ENCODE results near the gene SYNGR1.

SYNGR1 gene

DNA sequence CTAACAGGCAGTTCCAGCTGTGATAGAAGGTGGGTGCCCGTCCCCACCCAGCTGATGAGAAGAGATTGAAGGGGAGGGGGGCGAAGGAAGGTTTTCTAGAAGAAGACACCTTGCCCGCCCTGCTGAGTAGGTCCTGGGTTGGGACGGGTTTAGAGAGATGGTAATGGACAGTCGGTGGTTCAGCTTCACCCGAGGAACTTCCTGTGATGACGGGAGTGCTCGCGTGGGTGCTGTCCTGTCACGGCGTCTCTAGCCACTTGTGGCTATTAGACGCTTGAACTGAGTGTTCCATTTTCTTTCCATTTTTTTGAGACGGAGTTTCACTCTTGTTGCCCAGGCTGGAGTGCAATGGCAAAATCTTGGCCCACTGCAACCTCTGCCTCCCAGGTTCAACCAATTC, 79.4 kb downstream of the SYNGR1 start:
- no peak for DNase-seq (ENCODE audit: low read depth in 3 of 3)

DNA sequence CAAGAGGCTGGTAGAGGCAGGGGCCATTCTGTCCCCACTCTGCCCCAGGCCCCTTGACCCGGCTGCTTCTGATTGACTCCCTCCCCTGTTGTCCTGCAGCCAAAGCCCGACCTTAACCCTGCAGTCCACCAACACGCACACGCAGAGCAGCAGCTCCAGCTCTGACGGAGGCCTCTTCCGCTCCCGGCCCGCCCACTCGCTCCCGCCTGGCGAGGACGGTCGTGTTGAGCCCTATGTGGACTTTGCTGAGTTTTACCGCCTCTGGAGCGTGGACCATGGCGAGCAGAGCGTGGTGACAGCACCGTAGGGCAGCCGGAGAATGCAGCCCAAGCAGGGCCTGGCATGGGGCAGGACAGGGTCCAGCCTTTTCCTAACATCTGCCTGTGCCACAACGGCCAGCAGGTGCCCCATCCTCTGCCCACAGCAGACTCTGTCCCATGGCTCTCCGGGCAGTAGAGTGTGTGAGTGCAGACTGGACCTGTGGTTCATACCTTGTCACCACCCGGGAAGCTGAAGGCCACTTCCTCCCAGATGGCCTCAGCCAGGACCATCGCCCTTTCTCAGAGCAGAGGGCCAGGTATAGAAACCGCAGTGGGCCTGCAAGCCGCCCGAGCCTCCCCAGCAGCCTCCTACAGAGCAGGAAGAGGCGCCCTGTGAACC, 80.3 kb downstream of the SYNGR1 start:
- DNase-seq (ENCODE audit: low read depth in 3 of 3) = no peak

DNA sequence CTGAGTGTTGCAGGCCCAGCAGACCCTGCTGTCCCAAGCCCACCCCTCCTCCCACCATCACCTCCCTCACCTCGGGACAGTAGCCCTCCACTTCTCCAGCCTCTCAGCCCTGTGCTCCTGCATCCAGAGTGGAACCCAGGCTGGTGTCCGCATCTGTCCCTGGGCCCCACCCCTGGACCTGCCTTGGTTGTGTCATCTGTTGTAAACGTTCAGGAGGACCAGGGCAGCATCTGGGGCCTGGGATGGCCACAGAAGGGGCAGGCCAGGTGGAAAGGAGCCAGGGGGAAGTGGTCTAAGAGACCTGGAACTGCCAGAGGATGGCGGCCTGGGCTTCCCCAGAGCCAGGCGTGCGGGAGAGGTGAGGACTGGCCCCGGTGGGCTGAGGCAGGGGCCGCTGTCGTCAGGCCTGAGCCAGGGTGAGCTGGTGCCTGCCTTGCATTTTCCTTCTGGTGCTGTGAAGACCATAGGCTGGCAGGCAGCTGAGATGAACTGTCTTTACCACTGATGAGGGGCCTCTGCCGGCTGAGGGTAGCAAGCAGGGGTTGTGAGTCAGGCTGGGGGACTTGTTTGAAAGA, 80.9 kb downstream of the SYNGR1 start:
- DNase-seq (ENCODE audit: low read depth in 3 of 3) = no peak

DNA sequence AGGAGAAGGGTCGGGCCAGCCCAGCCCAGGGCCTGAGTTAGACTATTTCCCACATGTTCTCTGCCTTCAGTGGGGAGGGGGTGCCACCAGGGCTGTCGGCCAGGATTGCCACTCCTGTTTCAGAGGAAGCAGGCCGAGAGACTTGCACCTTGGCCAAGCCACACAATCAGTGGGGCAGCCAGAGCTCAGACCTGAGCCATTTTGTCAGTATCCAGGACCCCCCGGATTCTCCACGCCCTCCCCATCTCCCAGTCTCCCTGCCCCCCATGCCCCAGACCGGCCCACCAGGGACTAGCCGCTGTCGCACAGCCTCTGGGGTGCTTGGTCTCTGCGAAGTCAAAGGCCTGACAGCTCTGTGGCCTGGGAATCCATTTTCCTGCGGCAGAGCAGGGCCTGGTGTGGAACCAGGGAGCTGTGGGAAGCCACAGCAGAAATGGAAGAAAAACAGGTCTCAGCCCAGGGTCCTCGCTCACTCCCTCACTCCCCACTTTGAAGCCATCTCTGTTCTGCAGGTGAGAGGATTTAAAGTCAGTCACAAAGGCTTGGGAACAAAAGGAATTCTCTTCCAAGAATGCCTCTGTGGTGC, 81.5 kb downstream of the SYNGR1 start:
- DNase-seq (ENCODE audit: low read depth in 3 of 3) = no peak

DNA sequence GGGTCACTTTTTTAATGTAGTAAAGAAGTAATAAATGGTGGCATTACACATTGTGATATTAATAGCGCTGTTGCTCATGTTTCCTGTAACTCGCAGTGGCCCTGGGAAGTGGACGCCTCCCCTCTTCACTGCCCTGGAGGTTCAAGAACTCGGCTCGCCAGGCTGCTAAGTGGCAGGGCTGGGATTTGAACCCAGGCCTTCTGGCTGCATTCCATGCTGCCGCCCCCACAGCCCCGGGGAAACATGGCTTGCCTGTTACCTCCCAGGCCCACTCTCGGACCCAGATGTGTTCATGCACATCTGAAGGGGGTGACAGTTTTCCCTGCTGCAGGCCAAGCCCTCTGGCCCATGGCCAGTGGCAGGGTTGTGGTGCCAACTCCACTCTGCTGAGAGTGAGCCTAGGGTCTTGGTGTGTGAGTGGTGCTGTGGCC, 82.0 kb downstream of the SYNGR1 start:
- no peak for DNase-seq (ENCODE audit: low read depth in 3 of 3)

DNA sequence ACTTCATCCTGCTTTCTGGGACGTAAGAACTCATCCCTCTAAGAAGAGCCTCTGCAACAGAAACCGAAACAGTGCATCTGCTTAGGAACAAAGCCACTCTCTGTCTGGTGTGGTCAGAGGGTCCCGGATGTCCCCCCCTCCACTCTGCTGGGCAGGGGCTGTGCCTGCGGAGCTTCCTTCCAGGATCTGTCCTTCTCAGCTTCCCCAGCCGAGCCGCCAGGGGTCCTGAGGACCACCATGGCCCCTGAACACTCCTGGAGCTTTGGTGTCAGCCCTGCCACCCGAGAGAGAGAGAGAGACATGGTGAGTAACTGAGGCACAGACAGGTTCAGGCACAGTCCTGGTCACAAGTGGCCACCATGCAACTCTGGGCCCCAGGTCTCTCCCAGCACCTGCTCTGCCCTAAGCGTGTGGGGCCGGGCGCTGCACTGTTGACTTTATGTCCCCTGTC, 82.6 kb downstream of the SYNGR1 start:
- no peak for DNase-seq (ENCODE audit: low read depth in 3 of 3)

DNA sequence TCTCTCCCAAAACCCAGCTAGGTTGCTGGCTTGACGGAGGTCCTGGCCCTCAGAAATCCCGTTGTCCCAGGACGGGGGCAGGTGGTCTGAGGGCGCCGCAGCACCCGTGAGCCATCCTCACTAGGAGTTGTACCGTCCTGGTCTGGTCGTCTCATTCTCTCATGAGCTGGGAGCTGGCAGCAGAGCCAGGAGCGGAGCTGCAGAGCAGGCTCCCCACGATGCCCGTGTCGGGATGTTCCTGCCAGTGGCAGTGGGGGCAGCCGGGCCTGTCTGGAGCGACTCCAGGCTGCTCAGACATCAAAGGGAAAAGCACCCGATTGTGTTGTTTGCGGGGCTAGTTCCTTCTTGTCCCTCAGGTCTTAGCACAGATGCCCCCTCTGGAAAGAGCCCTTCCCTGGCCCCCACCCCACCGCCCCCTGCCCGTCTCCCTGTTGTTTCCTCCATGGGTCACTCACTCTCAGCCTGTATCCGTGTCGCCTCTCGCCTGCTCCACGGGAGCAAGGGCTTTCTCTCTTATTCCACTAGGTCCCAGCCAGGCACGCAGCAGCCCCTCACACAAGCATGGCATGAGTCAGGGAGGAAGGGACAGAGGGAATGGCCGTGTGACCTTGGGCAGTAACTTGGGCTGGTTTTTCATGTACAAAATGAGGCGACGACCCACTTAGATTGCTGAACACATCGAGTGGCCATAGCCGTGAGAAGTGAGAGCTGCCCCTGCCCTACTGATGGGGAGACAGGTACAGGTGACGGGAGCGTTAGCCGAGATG, 83.9 kb downstream of the SYNGR1 start:
- no peak for DNase-seq (ENCODE audit: low read depth in 3 of 3)

DNA sequence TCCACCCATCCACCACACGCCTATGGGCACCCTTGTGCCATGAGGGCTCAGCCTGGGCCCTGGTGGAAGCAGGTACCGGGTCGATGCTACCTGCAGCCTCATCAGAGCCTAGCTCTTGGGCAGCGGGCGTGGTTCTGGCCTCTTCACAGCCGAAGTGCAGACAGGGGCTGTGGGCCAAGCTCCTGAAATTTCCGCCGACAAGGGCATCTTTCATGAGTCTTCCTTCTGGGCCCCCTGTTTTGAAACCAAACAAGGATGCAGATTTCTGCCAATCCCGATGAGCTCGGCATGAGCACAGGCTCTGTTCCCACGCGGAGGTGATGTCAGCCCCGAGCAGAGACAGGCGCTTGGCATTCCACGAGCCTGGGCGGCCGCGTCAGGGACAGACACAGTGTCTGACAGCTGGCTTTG, 84.5 kb downstream of the SYNGR1 start:
- DNase-seq (ENCODE audit: low read depth in 3 of 3) = no peak

DNA sequence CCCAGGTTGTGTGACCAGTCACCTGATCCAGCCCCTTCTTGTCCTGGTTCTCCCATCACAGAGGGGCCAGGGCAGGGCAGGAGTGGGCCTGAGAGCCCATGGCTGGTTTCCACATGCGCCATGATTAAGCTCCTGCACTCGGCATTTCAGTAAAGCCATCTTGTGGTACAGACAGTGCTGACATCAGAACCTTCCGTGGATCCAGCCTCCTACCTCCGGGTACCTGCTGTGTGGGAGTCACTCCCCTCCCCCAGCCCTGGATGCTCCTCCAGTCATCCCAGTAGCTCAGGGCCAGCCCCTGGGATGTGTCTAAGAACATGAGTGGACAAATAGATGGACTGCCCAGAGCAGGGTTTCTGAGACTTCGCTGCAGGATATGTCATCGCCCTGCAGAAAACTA, 84.9 kb downstream of the SYNGR1 start:
- no peak for DNase-seq (ENCODE audit: low read depth in 3 of 3)
